HEK293 (cell line): ENCODE data around the gene C8G.

Experiments used
- CTCF ChIA-PET: fragments of 350-600 bp; formaldehyde crosslinking; extraction: SDS; loops from one replicate; lab custom pipeline; 2021; ENCODE audit warnings: antibody characterized with exemption; lab: Yijun Ruan, JAX
- POLR2A ChIA-PET: fragments of 300-600 bp; formaldehyde crosslinking; extraction: SDS; loops from one replicate; lab custom pipeline; 2020; ENCODE audit warnings: antibody characterized with exemption, inconsistent platforms; lab: Yijun Ruan, JAX
- H3K27ac ChIP-seq: fragments of 200-500 bp; sonication (Bioruptor generic); 2 replicates; pipeline ENCODE4 v1.5.1; 2014; ENCODE audit warnings: low read depth, low read length, control low read depth, inconsistent platforms; ENCODE audit errors: extremely low read depth
- H3K36me3 ChIP-seq, 2 experiments: fragments of 200-500 bp in 1 of 2; sonication (Bioruptor generic) in 1 of 2; 1 replicate in 1 of 2; 2 replicates in 1 of 2; pipeline ENCODE4 v1.5.1; 2014 to 2017; ENCODE audit warnings: inconsistent platforms in 2 of 2, low read length in 2 of 2; ENCODE audit not compliant: control insufficient read depth in 2 of 2, insufficient read depth in 1 of 2
- H3K4me1 ChIP-seq: fragments of 200-500 bp; sonication (Bioruptor generic); 2 replicates; pipeline ENCODE4 v1.5.1; 2014; ENCODE audit warnings: mild to moderate bottlenecking, low read length, inconsistent platforms; ENCODE audit not compliant: control insufficient read depth, insufficient read depth
- H3K4me3 ChIP-seq: 2 replicates; pipeline ENCODE4 v1.5.1; 2011; ENCODE audit warnings: low read depth, mild to moderate bottlenecking, control low read depth, low read length, moderate library complexity
- H3K9me3 ChIP-seq: fragments of 200-500 bp; sonication (Bioruptor generic); 2 replicates; pipeline ENCODE4 v1.5.1; 2014; ENCODE audit warnings: low read depth, low read length, inconsistent platforms; ENCODE audit not compliant: control insufficient read depth, insufficient read depth
- GLI2 ChIP-seq: fragments of 450-650 bp; formaldehyde crosslinking; IDR thresholded peaks from 2 replicates; pipeline ENCODE4; 2017; ENCODE audit warnings: missing biosample characterization, missing genetic modification characterization, low read depth, borderline replicate concordance
- GLIS1 ChIP-seq: fragments of 450-650 bp; formaldehyde crosslinking; IDR thresholded peaks from 2 replicates; pipeline ENCODE4 v1.5.1; 2016; ENCODE audit warnings: missing biosample characterization, missing genetic modification characterization
- GLIS2 ChIP-seq: fragments of 450-650 bp; formaldehyde crosslinking; IDR thresholded peaks from 2 replicates; pipeline ENCODE4 v1.5.1; 2016; ENCODE audit warnings: missing biosample characterization, missing genetic modification characterization
- HOXA7 ChIP-seq: sonication (generic); formaldehyde crosslinking; IDR thresholded peaks from 2 replicates; pipeline ENCODE4 v1.8.1; 2022; ENCODE audit warnings: missing genetic modification reagents, borderline replicate concordance
- HOXC10 ChIP-seq: sonication (generic); formaldehyde crosslinking; IDR thresholded peaks from 2 replicates; pipeline ENCODE4 v1.8.1; 2023; ENCODE audit warnings: mild to moderate bottlenecking, missing genetic modification reagents
- INSM2 ChIP-seq: fragments of 450-650 bp; formaldehyde crosslinking; IDR thresholded peaks from 2 replicates; pipeline ENCODE4 v1.5.1; 2016; ENCODE audit warnings: missing biosample characterization, missing genetic modification characterization
- SETDB1 ChIP-seq: IDR thresholded peaks from one replicate; pipeline ENCODE4 v1.6.1; 2017; ENCODE audit warnings: mild to moderate bottlenecking, low read length, moderate library complexity, mixed read lengths; ENCODE audit not compliant: insufficient read length
- TRIM28 ChIP-seq: IDR thresholded peaks from 2 replicates; pipeline ENCODE4 v1.6.1; 2011; ENCODE audit warnings: low read length, control low read depth, borderline replicate concordance
- ZBTB44 ChIP-seq: fragments of 450-650 bp; IDR thresholded peaks from 2 replicates; pipeline ENCODE4 v1.5.1; 2018; ENCODE audit warnings: missing biosample characterization, mild to moderate bottlenecking, missing genetic modification characterization
- ZBTB48 ChIP-seq: fragments of 450-650 bp; formaldehyde crosslinking; IDR thresholded peaks from 2 replicates; pipeline ENCODE4 v1.5.1; 2016; ENCODE audit warnings: missing biosample characterization, missing genetic modification characterization
- ZFP41 ChIP-seq: fragments of 450-650 bp; formaldehyde crosslinking; IDR thresholded peaks from 2 replicates; pipeline ENCODE4 v1.5.1; 2016; ENCODE audit warnings: missing biosample characterization, missing genetic modification characterization, borderline replicate concordance
- ZIC2 ChIP-seq: fragments of 450-650 bp; formaldehyde crosslinking; IDR thresholded peaks from 2 replicates; pipeline ENCODE4 v1.5.1; 2016; ENCODE audit warnings: missing biosample characterization, missing genetic modification characterization
- ZNF121 ChIP-seq: fragments of 450-650 bp; formaldehyde crosslinking; IDR thresholded peaks from 2 replicates; pipeline ENCODE4 v1.5.1; 2016; ENCODE audit warnings: missing biosample characterization, missing genetic modification characterization
- ZNF138 ChIP-seq: fragments of 450-650 bp; formaldehyde crosslinking; IDR thresholded peaks from 2 replicates; pipeline ENCODE4 v1.5.1; 2016; ENCODE audit warnings: missing biosample characterization, missing genetic modification characterization, borderline replicate concordance
- ZNF2 ChIP-seq: fragments of 450-650 bp; formaldehyde crosslinking; IDR thresholded peaks from 2 replicates; pipeline ENCODE4 v1.5.1; 2016; ENCODE audit warnings: missing biosample characterization, missing genetic modification characterization
- ZNF214 ChIP-seq: fragments of 450-650 bp; formaldehyde crosslinking; IDR thresholded peaks from 2 replicates; pipeline ENCODE4 v1.5.1; 2017; ENCODE audit warnings: missing biosample characterization, mild to moderate bottlenecking, missing genetic modification characterization, borderline replicate concordance
- ZNF274 ChIP-seq, 2 experiments: fragments of 200-500 bp in 1 of 2; fragments of 450-650 bp in 1 of 2; sonication (Bioruptor generic) in 1 of 2; formaldehyde crosslinking in 1 of 2; IDR thresholded peaks; 2 replicates each; pipeline versions ENCODE4 v1.5.1 to v1.6.1; 2014 to 2016; ENCODE audit warnings: borderline replicate concordance in 1 of 2, inconsistent platforms in 1 of 2, low read length in 1 of 2, missing biosample characterization in 1 of 2, missing genetic modification characterization in 1 of 2
- ZNF350 ChIP-seq: fragments of 450-650 bp; formaldehyde crosslinking; IDR thresholded peaks from 2 replicates; pipeline ENCODE4 v1.5.0; 2017; ENCODE audit warnings: missing biosample characterization, mild to moderate bottlenecking, missing genetic modification characterization
- ZNF488 ChIP-seq: fragments of 450-650 bp; formaldehyde crosslinking; IDR thresholded peaks from 2 replicates; pipeline ENCODE4 v1.5.1; 2016; ENCODE audit warnings: missing biosample characterization, missing genetic modification characterization
- ZNF514 ChIP-seq: fragments of 450-650 bp; formaldehyde crosslinking; IDR thresholded peaks from 2 replicates; pipeline ENCODE4 v1.5.1; 2016; ENCODE audit warnings: missing biosample characterization, missing genetic modification characterization
- ZNF664 ChIP-seq: fragments of 450-650 bp; formaldehyde crosslinking; IDR thresholded peaks from 2 replicates; pipeline ENCODE4 v1.5.1; 2016; ENCODE audit warnings: missing biosample characterization, missing genetic modification characterization
- ZNF837 ChIP-seq: fragments of 450-650 bp; formaldehyde crosslinking; IDR thresholded peaks from 2 replicates; pipeline ENCODE4 v1.5.1; 2016; ENCODE audit warnings: missing biosample characterization, missing genetic modification characterization

The C8G gene

GRCh38 chr9:136951541-136952320, 6.7 kb downstream of the C8G start, which contains the start of gene LCN12 (continued):
- no peak for TF ChIP-seq ZBTB44 (tag by site-specific recombination)
- TF ChIP-seq ZNF488 (tag by site-specific recombination) = no peak
- no peak for TF ChIP-seq ZNF2 (tag by site-specific recombination)
- TF ChIP-seq HOXA7 (CRISPR knock-in tag) = no peak
- no peak for TF ChIP-seq ZNF514 (tag by site-specific recombination)
- TF ChIP-seq ZNF350 (tag by site-specific recombination) = no peak
- TF ChIP-seq ZIC2 (tag by site-specific recombination) = 0 out of 2 replicates have a peak, but pooled peaks have one; percentile 5
- no peak for TF ChIP-seq INSM2 (tag by site-specific recombination)
- no peak for TF ChIP-seq ZNF837 (tag by site-specific recombination)

GRCh38 chr9:136952321-136952850, 7.3 kb downstream of the C8G start:
- ChIA-PET CTCF (interaction anchor here (0.6 to 1.6 kb wide), 2 partner anchors 83 to 386 kb away, joined by 3 to 6 read pairs; no protein-coding TSS in a partner anchor), POLR2A (interaction anchor here (0.6 kb wide), 1 partner anchor 15 kb away, joined by 4 read pairs; no protein-coding TSS in a partner anchor)
- no peaks in the 10 kb centered on the region for H3K9me3 ChIP-seq
- no peaks in the 10 kb centered on the region for H3K36me3 ChIP-seq
- H3K4me3 ChIP-seq = no peak overlapping the region
- TF ChIP-seq ZNF274 (IDR thresholded peaks at IDR 0.05; ENCODE audit: low read length) = no peak
- no peak for TF ChIP-seq ZNF274 (tag by site-specific recombination; IDR thresholded peaks at IDR 0.05; ENCODE audit: borderline replicate concordance)
- peak; percentile 11; the same call in 1 of the 2 replicates for TF ChIP-seq GLIS1
- 0 out of 2 replicates have a peak, but pooled peaks have one; percentile 11 for TF ChIP-seq GLIS2 (tag by site-specific recombination)
- no peak overlapping the region for H3K27ac ChIP-seq
- H3K4me1 ChIP-seq = no peaks in the 10 kb centered on the region; the same call in 1 of the 2 replicates

- Histone ChIP-seq H3K4me3 (no peak overlapping the region), H3K4me1 (no peaks in the 10 kb centered on the region; the same call in 1 of the 2 replicates), H3K9me3 (no peaks in the 10 kb centered on the region), H3K36me3 (no peaks in the 10 kb centered on the region), H3K27ac (no peak overlapping the region)
- TF ChIP-seq ZNF214 (no peak), ZFP41 (tag by site-specific recombination) (no peak), HOXC10 (CRISPR knock-in tag) (no peak), ZBTB48 (tag by site-specific recombination) (no peak), TRIM28 (no peak), ZNF138 (tag by site-specific recombination) (no peak), SETDB1 (no peak), ZNF664 (tag by site-specific recombination) (no peak), ZNF121 (tag by site-specific recombination) (no peak), GLI2 (no peak), HOXA7 (CRISPR knock-in tag) (no peak)
- ChIA-PET POLR2A (interaction anchor here (0.6 kb wide), 1 partner anchor 14 kb away, joined by 4 read pairs; no protein-coding TSS in a partner anchor), CTCF (interaction anchor here (1.0 to 1.6 kb wide), 2 partner anchors 39 to 82 kb away, joined by 4 to 6 read pairs; partner anchors contain the start of gene PAXX)
Observed at GRCh38 chr9:136952876-136953770, 8.1 kb downstream of the C8G start.
